ENCODE measurements around the gene PIGW.

Gene PIGW

DNA sequence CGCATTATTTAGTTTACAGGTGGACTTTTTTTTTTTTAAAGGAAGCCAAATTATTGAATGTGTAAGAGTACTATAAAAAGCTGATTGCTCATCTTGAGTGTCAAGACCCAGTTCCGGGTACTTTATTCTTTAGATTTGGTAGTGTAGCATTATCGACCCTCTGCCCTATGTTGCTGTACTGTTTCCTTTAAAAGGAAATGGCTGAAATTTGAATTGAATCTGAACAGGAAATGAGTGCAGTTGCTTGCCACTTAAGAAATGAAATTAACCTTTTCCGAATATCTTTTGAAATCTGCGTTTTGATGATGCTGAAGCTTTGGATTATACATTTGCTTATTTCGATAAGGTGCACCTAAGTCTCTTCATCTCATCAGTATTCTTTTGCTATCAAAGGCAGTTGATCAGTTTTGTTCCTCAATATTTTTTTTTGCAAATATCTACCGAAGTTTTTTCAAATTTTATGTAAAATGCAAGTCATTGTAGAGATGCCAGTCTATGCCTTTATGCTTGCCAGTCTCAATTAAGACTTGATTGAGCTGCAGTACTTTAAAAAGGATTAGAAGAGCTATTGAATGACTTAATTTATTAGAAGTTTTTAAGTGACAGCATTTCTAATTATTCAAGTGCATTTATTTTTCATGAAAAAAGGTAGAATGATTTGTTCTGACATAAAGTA is 11.8 kb downstream of the PIGW start:
- peak; percentile 39 for DNase-seq (ENCODE audit: low read depth)

DNA sequence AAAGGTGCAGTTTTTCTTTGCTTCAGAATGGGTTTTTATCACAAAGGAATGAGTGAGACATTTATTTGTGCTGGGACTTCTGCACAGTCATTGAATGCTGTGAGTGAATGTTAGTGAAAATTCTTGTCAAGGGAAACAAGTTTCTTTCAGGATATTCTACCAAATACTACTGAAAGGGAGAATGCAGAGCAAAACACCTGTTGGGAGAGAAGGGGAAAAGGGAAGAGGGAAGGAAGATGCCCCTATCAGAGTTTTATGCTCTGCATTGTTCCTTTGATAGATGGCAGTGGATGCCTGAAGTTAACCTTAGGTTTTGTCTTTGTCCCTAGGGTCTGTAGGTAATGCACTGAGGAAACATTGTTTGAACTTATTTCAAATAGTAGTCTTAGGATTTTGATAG is 13.0 kb downstream of the PIGW start:
- no peak for DNase-seq (ENCODE audit: low read depth)

DNA sequence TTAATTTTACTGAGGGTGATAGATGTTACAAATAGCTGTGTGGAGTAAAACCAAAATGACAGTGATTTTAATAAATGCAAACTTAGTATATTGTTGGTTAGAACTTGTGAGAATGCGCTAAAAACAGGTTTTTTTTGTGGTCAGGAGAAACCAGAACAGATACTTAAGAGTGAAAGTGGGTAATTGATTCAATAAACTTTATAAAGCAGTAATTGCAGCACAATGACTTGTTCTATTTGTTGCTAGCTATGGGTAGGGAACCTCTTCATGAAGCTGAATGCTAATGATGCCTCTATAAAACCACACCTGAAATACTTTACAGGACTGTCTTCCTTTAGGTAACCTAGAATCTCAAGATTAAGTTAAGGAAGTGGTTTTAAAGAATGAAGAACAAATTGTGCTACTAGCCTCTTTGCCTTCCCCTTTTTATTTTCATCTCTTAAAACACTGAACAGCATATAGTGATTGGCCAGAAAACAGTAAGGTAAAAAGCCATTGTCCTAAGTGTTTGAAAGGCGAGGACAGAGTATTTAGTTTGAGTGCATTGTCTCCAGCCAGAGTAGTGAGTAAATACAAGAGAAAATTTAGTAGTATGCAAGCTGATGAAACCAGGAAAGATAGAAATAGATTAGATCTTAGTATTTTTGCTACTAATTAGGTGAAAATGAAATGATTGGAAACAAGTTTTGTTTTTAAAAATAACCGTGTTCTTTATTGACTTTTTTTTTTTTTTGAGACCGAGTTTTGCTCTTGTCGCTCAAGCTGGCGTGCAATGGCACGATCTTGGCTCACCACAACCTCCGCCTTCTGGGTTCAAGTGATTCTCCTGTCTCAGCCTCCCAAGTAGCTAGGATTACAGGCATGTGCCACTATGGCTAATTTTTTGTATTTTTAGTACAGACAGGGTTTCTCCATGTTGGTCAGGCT is 16.0 kb downstream of the PIGW start:
- DNase-seq (ENCODE audit: low read depth): no peak

DNA sequence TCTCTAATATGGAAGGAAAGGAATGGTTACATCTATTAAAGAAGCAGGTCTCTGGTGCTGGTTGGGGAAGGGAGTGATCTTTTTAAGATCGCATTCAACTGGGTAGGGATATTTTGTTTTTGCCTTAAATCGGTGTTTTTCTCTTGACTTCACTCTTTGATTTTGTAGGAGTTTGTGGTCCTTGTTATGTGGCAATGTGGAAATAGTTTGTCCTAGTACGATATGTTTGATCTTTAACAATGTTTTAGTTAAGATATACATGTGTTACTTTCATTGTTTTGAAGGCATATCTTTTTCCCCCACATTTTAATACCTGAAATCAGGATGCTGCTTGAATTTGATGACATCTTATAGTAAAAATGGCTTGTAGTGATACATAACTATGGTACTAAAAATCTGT is 18.7 kb downstream of the PIGW start:
- DNase-seq (ENCODE audit: low read depth): no peak

- DNase-seq (ENCODE audit: low read depth): no peak
These were observed 31.3 kb downstream of the PIGW start for GRCh38 chr17:36566081-36566480.

DNA sequence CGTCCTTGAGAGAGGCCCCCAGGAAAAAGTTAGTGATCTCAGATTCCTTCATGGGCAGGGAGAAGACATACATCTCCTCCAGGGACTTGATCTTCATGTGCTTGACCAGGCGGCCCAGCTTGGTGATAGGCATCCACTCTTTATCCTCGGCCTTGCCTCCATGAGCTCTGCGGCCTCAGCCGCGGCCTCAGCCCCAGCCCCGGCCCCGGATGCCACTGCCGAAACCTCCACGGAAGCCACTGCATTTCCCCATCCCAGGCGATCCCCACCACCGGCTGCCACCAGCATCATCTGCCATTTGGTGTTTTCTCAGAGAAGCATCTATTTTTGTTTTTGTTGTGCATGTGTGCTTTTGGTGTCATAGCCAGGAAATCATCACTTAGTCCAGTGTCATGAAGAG is 40.2 kb downstream of the PIGW start:
- DNase-seq (ENCODE audit: low read depth): no peak

- no peak for DNase-seq (ENCODE audit: low read depth)
These were observed 42.0 kb downstream of the PIGW start for GRCh38 chr17:36576793-36577192.

DNA sequence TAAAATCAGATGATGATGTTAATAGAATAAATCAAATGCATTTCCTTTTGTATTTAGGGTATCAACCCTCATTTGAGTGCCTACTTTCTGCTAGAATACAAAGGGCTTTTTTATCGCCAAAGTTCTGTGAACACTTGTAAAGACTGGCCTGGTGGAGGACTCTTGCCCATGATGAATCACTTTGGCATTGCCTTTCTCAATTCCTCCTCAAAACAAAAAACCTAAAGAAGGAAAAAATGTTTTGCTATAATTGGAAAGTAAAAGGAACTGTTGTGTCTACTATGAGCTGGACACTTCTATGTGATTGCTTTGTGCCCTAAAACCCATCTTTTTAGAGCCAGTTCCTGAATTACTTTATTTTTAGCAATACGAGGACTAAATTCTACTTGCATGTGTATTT is 43.9 kb downstream of the PIGW start:
- DNase-seq (ENCODE audit: low read depth): no peak

GRCh38 chr17:36583787-36584186 is 49.0 kb downstream of the PIGW start:
- no peak for DNase-seq (ENCODE audit: low read depth)

- no peak for DNase-seq (ENCODE audit: low read depth)
These were observed 51.4 kb downstream of the PIGW start for GRCh38 chr17:36586138-36586537.
